HCT116 (cell line): ENCODE results near the gene IL2RG.

Experiments used
- CBX3 ChIP-seq: IDR thresholded peaks from 2 replicates; pipeline ENCODE4 v1.6.1; 2012; ENCODE audit warnings: low read depth
- EZH2 ChIP-seq: fragments of 200-600 bp; sonication (generic); IDR thresholded peaks from 2 replicates; pipeline ENCODE4 v1.6.1; 2017; ENCODE audit warnings: antibody characterized with exemption, mixed run types
- POLR2A ChIP-seq: IDR thresholded peaks from 2 replicates; pipeline ENCODE4 v1.7.0; 2011; ENCODE audit warnings: borderline replicate concordance; ENCODE audit not compliant: insufficient read depth, insufficient read length; ENCODE audit errors: extremely low read depth
- TF ChIP-seq, protein P1 (sequence below), 3 experiments: fragments of 200-600 bp in 1 of 3; sonication (generic) in 1 of 3; IDR thresholded peaks in 2 of 3; conservative IDR thresholded peaks in 1 of 3; 2 replicates each; pipeline ENCODE4 v1.5.1; 2012 to 2017; ENCODE audit warnings: low read depth in 2 of 3, low read length in 2 of 3, antibody characterized with exemption in 1 of 3, borderline replicate concordance in 1 of 3, control low read depth in 1 of 3, mild to moderate bottlenecking in 1 of 3, mixed read lengths in 1 of 3, mixed run types in 1 of 3, moderate library complexity in 1 of 3; ENCODE audit not compliant: insufficient read depth in 1 of 3
- TF ChIP-seq, protein P2 (sequence below): IDR thresholded peaks from 2 replicates; pipeline ENCODE4 v1.6.1; 2012

DNA sequence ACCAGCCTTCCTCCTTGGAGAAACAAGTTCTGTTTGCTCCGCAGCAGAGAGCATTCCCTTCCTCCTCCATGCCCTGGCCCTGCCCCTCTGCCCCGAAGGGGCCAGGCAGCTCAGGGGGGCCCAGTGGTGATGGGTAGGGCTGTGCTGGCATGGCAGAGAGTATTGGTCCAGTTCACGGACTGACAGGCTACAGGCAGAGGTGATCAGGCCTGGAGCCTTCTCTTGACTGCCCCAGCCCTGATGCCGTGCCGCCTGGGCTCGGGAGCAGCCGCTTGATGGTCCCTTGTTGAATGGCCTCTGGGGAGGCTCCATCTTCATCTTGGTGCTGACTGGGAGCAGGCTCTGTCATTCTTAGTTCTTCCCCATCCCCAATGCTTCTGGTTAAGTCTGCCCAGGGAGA, 42.8 kb upstream of the IL2RG start:
- TF ChIP-seq, protein P1, sequence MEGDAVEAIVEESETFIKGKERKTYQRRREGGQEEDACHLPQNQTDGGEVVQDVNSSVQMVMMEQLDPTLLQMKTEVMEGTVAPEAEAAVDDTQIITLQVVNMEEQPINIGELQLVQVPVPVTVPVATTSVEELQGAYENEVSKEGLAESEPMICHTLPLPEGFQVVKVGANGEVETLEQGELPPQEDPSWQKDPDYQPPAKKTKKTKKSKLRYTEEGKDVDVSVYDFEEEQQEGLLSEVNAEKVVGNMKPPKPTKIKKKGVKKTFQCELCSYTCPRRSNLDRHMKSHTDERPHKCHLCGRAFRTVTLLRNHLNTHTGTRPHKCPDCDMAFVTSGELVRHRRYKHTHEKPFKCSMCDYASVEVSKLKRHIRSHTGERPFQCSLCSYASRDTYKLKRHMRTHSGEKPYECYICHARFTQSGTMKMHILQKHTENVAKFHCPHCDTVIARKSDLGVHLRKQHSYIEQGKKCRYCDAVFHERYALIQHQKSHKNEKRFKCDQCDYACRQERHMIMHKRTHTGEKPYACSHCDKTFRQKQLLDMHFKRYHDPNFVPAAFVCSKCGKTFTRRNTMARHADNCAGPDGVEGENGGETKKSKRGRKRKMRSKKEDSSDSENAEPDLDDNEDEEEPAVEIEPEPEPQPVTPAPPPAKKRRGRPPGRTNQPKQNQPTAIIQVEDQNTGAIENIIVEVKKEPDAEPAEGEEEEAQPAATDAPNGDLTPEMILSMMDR (IDR thresholded peaks at IDR 0.05 in 2 of 3, conservative IDR thresholded peaks at IDR 0.05 in 1 of 3; ENCODE audit: borderline replicate concordance in 1 of 3, insufficient read depth in 1 of 3, low read depth in 2 of 3, low read length in 2 of 3): no peak
- TF ChIP-seq, protein P2, sequence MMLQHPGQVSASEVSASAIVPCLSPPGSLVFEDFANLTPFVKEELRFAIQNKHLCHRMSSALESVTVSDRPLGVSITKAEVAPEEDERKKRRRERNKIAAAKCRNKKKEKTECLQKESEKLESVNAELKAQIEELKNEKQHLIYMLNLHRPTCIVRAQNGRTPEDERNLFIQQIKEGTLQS: no peak
- TF ChIP-seq CBX3 (no peak), POLR2A (no peak), EZH2 (no peak)
